Activated CD8-positive, alpha-beta memory T cell treated with anti-CD3 and anti-CD28 coated beads for 36 hours (primary cell): ENCODE results near the gene PTPRG. TPM values are rescaled to one million over a fixed set of nuclear protein-coding genes. Genes with fewer than 3 reads are reported as not detected.

ENCODE experiments used
- CTCF ChIA-PET: fragments of 350-600 bp; sonication (Branson Sonifier 250); formaldehyde crosslinking; loops from one replicate; lab custom pipeline; 2021; ENCODE audit warnings: antibody characterized with exemption; lab: Charles Lee
- POLR2A ChIA-PET: fragments of 350-600 bp; sonication (Branson Sonifier 250); formaldehyde crosslinking; loops from one replicate; lab custom pipeline; 2021; ENCODE audit warnings: antibody characterized with exemption; lab: Charles Lee
- total RNA-seq, 2 experiments: library from RNA; stranded (reverse); gene quantifications; one replicate each; pipeline ENCODE4 v1.2.3, GENCODE V29; 2021

The PTPRG gene
- total RNA-seq, 2 experiments from 2014 or later: not detected

- CTCF ChIA-PET: no interaction called here
- POLR2A ChIA-PET: no interaction called here
Observed at GRCh38 chr3:61560517-61561373, 626 bp upstream of the PTPRG start.

DNA sequence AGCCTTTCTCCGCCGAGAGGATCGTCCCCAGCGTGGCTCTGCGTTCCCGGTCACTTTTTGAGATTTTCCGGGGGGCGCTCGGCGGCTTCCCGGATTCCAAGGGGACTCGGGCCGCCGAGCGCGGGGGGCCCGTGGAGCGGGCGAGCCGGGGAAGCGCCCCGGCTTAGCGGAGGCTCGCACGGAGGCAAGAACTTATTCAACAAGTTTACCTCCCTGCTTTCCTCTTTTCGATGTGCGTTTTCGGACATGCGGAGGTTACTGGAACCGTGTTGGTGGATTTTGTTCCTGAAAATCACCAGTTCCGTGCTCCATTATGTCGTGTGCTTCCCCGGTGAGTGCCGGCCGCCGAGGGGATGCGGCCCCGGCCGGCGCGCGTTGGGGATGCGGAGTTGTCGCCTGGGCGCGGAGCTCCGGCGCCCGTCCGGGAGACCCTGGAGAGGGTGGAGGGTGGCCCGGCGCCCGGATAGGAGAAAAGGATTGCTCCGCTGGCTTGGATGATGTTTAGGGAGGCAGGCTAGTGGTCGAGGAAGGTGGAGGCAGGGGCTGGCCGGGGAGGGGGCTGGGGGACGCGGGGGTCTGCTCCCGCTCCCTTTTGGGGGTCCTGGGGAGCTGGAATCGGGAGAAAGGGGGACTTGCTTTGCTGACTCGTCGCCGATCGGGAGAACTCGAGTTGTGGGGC is 810 bp downstream of the PTPRG start:
- CTCF ChIA-PET: no interaction called here
- POLR2A ChIA-PET: no interaction called here

DNA sequence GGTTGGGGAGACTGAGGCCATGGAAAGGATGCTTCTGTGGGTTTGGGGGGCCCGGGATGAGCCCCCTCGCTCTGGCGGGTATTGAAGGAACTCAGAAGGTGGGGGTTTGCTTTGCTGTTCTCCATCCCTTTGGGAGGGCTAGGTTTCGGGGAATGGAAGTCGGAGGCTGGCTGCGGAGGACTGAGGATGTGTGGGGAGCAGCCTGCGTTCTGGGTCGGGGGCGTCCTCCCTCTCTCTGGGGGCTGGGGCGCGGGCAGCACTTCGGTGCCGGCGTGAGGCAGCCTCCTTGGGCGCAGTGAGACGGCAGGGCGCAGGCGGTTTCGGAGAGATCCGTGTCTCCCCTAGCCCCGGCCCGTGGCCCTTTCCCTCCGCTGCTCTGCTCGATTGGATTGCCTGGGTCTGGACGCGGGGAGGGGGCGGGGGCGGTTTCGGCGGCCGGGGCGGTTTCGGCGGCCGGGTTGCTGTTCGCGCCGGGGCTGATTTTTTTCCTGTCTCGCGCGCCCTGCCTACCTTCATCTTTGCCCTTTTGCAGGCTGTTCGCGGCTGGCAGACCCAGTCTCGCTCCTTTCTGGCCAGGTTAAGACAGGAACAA is 1.4 kb downstream of the PTPRG start:
- POLR2A ChIA-PET: no interaction called here
- CTCF ChIA-PET: no interaction called here

DNA sequence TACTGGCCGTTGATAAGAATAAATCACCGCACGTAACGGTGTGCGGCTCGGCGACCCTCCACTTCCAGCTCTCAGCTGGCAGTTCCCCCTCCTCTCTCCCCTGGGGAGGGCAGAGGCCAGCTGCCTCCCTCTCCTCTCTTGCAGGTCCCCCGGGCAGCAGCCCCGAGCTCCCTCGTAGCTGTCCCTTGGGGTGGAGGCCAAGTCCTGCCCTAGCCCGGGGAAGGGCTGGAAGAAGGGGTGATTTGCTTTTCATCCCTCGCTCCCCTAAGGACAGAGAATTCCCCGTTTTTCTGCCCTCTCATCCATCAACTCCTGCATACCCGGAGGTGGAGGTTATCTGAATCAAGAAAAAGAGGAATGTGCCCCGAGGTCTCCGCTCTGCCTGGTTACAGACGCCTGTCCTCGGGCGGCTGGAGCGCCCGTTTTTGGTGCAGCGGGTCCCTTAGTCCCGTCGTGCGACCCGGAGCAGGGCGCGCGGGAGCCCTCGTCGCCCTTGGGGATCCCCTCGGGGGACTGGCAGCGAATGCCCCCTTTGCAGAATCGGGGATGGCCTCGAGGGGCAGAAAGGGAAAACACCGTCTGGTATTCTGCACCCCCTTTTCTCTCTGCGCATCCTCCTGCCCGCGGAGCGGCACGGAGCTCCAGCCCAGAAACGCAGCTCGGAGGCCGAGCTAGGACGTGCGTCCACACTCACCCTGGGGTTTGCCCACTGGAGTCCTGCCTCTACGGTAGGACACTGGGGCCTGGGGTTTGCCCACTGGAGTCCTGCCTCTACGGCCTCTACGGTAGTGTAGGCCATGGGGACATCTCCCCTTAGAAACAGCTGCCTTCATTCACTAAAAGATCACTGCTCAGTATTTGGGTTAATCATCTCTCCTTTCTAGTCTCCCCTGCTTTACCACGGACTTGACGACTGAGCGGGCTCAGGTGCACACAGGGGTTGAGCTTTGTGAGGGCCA is 2.2 kb downstream of the PTPRG start:
- ChIA-PET POLR2A (no interaction called here), CTCF (no interaction called here)

- ChIA-PET CTCF (no interaction called here), POLR2A (no interaction called here)
Observed at GRCh38 chr3:61564395-61565059, 3.2 kb downstream of the PTPRG start.

- POLR2A ChIA-PET: no interaction called here
- CTCF ChIA-PET: no interaction called here
Observed at GRCh38 chr3:61565569-61565968, 4.2 kb downstream of the PTPRG start.

DNA sequence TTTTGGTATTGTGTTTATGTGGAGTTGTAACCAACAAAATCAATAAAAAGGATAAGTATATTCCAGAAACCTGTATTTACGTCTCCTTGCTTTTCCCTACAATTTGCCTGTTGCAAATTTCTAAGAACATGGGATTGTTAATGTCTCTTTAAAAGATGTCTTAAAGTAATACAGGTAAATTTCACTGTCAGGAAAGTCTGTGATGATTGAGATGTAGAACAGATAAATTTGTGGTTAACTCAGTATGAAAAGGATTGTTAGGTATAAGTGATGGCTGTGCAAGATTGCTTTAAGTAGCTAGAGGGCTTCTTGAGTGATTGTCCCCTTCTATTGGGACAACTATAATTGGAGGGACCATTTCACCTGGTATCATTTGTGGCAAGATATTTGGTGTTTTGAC is 6.8 kb downstream of the PTPRG start:
- CTCF ChIA-PET: no interaction called here
- POLR2A ChIA-PET: no interaction called here

DNA sequence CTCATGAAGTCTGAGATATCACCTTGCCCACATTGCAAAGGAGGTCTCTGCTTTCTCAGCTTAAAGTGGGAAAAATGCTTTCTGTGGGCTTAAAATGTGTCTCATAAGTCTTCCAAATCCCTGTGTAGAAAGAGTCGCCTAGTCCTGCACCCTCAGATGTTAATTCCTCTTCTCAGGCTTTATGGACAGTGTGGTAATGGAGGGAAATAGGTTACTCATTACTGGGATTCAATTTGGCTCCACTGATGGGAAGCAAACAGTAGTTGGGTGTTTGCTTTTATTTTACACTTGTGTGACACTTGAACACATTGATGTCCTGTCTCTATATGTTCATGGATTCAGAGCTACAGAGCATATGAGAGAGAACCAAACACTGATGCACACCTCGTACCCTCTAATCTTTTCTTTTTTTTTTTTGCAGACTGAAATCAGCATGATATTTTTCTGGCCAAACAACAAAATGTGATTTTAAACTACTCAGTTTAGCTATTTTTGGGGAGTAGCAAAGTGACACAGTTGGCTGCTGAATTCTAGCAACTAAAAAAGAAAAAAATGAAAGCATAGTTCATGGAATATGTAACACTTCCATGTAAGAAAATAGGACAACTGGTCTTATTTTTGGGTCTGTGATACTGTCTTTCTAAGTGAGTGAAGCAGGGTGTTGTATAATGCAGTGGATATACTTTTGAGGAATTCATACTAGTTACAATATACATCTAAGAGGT is 8.6 kb downstream of the PTPRG start:
- ChIA-PET CTCF (no interaction called here), POLR2A (no interaction called here)

DNA sequence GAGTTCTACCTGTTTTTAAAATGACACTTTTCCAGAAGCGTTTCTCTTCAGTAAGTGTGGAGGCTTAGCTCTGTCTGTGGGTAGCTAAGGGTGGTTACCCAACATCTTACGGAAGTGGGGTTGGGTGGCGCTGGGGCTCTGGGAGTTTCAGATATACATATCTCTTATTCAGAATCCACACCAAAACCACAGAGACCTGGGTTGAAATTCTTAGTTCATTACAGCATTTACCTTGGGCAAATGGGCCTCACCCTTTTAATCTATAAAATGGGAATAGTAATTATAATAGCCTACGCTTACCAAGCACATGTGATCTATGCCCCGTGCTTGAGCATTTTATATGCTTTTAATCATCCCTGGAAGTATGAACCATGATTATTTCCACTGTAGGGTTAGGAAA is 9.4 kb downstream of the PTPRG start:
- ChIA-PET POLR2A (no interaction called here), CTCF (no interaction called here)

DNA sequence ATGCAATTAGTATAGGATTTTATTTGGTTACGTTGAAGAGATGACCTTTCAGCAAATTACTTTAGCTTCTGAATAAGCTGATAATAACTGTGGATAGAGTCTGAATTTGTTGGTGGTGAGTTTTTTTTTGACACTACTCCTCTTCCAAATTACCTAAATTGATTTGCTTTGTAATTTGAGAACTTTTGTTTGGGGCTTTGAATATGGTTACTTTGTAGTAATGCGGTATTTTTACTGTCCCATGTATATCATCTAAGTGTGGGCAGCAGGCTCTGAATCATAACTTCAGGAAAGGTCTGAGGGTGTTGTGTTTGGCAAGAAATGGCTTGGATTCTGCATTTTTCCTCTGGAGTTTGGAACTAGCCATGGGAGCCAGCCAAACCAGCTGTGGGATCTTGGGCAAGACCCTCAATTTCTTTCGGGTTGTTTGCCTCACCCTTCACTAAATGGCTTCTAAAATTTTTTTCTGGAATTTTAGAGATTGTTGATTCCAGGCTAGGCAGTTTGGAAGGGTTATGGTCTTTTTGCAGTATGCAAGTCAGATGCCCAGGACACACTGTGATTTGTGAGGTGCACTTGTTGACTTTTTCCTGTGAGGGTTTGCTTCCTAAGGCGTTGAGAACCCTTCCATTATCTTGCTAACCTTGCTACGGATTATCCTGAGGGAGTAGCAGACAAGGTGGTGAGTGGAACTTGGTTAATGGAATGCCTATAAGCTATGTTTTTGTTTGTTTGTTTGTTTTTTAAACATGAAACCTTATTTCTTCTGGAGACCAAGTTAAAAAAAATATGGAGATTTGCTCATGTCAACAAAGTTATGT is 10.4 kb downstream of the PTPRG start:
- CTCF ChIA-PET: no interaction called here
- POLR2A ChIA-PET: no interaction called here

GRCh38 chr3:61572879-61573278 is 11.5 kb downstream of the PTPRG start:
- ChIA-PET CTCF (no interaction called here), POLR2A (no interaction called here)

- ChIA-PET CTCF (no interaction called here), POLR2A (no interaction called here)
Observed at GRCh38 chr3:61573441-61573840, 12.1 kb downstream of the PTPRG start.

- ChIA-PET CTCF (no interaction called here), POLR2A (no interaction called here)
Observed at GRCh38 chr3:61574854-61575253, 13.5 kb downstream of the PTPRG start.

- ChIA-PET CTCF (no interaction called here), POLR2A (no interaction called here)
Observed at GRCh38 chr3:61575893-61576292, 14.5 kb downstream of the PTPRG start.

- ChIA-PET POLR2A (no interaction called here), CTCF (no interaction called here)
Observed at GRCh38 chr3:61577760-61578159, 16.4 kb downstream of the PTPRG start.

DNA sequence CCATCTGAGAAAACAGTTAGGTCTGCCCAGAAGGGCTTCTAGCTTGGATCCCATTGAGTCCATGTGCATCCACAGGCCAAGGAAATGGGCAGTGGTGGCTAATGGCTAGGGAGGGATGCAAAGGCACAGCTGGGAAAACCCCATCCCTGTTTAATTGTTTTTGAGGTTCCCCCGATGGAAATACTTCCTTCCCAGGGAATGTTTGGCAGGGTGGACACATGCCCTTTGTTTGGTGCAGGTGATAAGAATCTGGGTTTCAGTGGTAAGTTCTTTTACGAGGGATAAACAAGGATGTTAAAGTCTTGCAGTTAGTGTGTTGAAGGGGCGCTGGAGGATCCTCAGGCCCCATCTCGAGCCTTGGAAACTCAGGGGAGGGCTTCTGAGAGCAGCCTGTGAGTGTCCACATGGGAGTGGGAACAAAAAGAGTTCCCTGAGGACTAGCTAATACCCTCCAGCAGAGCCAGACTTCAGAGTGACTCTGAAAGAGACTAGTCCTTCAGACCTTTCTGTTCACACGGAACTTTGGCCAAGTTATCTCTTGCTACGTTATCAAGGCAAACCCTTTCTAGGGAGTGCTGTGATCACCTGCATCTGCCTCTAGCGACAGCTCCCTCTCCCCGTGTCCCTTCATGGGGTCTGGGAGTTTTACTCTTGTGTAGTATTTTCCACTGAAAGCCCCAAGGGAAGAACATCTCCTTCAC is 17.4 kb downstream of the PTPRG start:
- POLR2A ChIA-PET: no interaction called here

DNA sequence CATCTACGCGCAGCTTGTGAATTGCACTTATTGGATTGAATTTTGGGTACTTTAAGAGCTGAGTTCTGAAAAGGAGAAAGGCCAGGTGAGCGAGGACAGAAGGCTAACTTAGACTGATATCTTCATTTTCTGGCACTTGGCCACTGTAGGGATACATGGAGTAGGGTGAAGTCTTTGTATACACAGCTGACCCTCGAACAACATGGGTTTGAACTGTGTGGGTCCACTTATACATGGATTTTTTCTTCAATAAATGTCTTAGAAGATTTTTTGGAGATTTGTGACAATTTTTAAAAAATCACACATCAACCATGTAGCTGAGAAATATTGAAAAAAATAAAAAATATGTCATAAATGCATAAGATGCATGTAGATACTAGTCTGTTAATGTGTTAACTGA is 18.3 kb downstream of the PTPRG start:
- CTCF ChIA-PET: no interaction called here
- POLR2A ChIA-PET: no interaction called here

More for the DNA sequence above, 17.4 kb downstream of the PTPRG start:
- CTCF ChIA-PET: no interaction called here
